ENCODE results near the gene BMF.
"Not testable (repeated sequence)": the region's sequence is repeated elsewhere in the genome, so short reads cannot be mapped to it uniquely, and the experiment has no call there.

GRCh38 chr15:40123863-40124262 is 15.2 kb upstream of the BMF start:
- not testable (repeated sequence) for TF ChIP-seq POLR2A (IDR thresholded peaks at IDR 0.05)
- TF ChIP-seq, protein P1, sequence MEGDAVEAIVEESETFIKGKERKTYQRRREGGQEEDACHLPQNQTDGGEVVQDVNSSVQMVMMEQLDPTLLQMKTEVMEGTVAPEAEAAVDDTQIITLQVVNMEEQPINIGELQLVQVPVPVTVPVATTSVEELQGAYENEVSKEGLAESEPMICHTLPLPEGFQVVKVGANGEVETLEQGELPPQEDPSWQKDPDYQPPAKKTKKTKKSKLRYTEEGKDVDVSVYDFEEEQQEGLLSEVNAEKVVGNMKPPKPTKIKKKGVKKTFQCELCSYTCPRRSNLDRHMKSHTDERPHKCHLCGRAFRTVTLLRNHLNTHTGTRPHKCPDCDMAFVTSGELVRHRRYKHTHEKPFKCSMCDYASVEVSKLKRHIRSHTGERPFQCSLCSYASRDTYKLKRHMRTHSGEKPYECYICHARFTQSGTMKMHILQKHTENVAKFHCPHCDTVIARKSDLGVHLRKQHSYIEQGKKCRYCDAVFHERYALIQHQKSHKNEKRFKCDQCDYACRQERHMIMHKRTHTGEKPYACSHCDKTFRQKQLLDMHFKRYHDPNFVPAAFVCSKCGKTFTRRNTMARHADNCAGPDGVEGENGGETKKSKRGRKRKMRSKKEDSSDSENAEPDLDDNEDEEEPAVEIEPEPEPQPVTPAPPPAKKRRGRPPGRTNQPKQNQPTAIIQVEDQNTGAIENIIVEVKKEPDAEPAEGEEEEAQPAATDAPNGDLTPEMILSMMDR (IDR thresholded peaks at IDR 0.05): not testable (repeated sequence)

Measured in body of pancreas (tissue), 4 donors.